HEK293 (cell line): Measurements from ENCODE around the gene LLGL2.
A peak's percentile ranks its signal among the peaks of the same experiment; 100 is the strongest.

Source experiments
- CTCF ChIA-PET: fragments of 350-600 bp; formaldehyde crosslinking; extraction: SDS; loops from one replicate; lab custom pipeline; 2021; ENCODE audit warnings: antibody characterized with exemption; lab: Yijun Ruan, JAX
- POLR2A ChIA-PET: fragments of 300-600 bp; formaldehyde crosslinking; extraction: SDS; loops from one replicate; lab custom pipeline; 2020; ENCODE audit warnings: antibody characterized with exemption, inconsistent platforms; lab: Yijun Ruan, JAX
- H3K27ac ChIP-seq: fragments of 200-500 bp; sonication (Bioruptor generic); 2 replicates; pipeline ENCODE4 v1.5.1; 2014; ENCODE audit warnings: low read depth, low read length, control low read depth, inconsistent platforms; ENCODE audit errors: extremely low read depth
- H3K36me3 ChIP-seq, 2 experiments: fragments of 200-500 bp in 1 of 2; sonication (Bioruptor generic) in 1 of 2; 1 replicate in 1 of 2; 2 replicates in 1 of 2; pipeline ENCODE4 v1.5.1; 2014 to 2017; ENCODE audit warnings: inconsistent platforms in 2 of 2, low read length in 2 of 2; ENCODE audit not compliant: control insufficient read depth in 2 of 2, insufficient read depth in 1 of 2
- H3K4me1 ChIP-seq: fragments of 200-500 bp; sonication (Bioruptor generic); 2 replicates; pipeline ENCODE4 v1.5.1; 2014; ENCODE audit warnings: mild to moderate bottlenecking, low read length, inconsistent platforms; ENCODE audit not compliant: control insufficient read depth, insufficient read depth
- H3K4me3 ChIP-seq: 2 replicates; pipeline ENCODE4 v1.5.1; 2011; ENCODE audit warnings: low read depth, mild to moderate bottlenecking, control low read depth, low read length, moderate library complexity
- H3K9me3 ChIP-seq: fragments of 200-500 bp; sonication (Bioruptor generic); 2 replicates; pipeline ENCODE4 v1.5.1; 2014; ENCODE audit warnings: low read depth, low read length, inconsistent platforms; ENCODE audit not compliant: control insufficient read depth, insufficient read depth
- GLI4 ChIP-seq: fragments of 450-650 bp; formaldehyde crosslinking; IDR thresholded peaks from 2 replicates; pipeline ENCODE4 v1.5.1; 2016; ENCODE audit warnings: missing biosample characterization, missing genetic modification characterization
- KLF9 ChIP-seq: fragments of 450-650 bp; formaldehyde crosslinking; IDR thresholded peaks from 2 replicates; pipeline ENCODE4 v1.5.1; 2016; ENCODE audit warnings: missing biosample characterization, missing genetic modification characterization, low read depth
- MYNN ChIP-seq: fragments of 450-650 bp; formaldehyde crosslinking; IDR thresholded peaks from 2 replicates; pipeline ENCODE4 v1.5.1; 2016; ENCODE audit warnings: missing biosample characterization, missing genetic modification characterization, borderline replicate concordance
- SCRT1 ChIP-seq: fragments of 450-650 bp; formaldehyde crosslinking; IDR thresholded peaks from 2 replicates; pipeline ENCODE4 v1.5.1; 2016; ENCODE audit warnings: missing biosample characterization, missing genetic modification characterization, borderline replicate concordance
- ZNF114 ChIP-seq: fragments of 450-650 bp; formaldehyde crosslinking; IDR thresholded peaks from 2 replicates; pipeline ENCODE4 v1.5.0; 2017; ENCODE audit warnings: missing biosample characterization, missing genetic modification characterization
- ZNF23 ChIP-seq: fragments of 450-650 bp; formaldehyde crosslinking; IDR thresholded peaks from 2 replicates; pipeline ENCODE4 v1.5.1; 2016; ENCODE audit warnings: missing biosample characterization, missing genetic modification characterization, borderline replicate concordance
- ZNF239 ChIP-seq: fragments of 450-650 bp; formaldehyde crosslinking; IDR thresholded peaks from 2 replicates; pipeline ENCODE4 v1.5.1; 2016; ENCODE audit warnings: missing biosample characterization, missing genetic modification characterization
- ZNF248 ChIP-seq: fragments of 450-650 bp; formaldehyde crosslinking; IDR thresholded peaks from 2 replicates; pipeline ENCODE4 v1.5.1; 2017; ENCODE audit warnings: missing biosample characterization, missing genetic modification characterization
- ZNF423 ChIP-seq: fragments of 450-650 bp; formaldehyde crosslinking; IDR thresholded peaks from 2 replicates; pipeline ENCODE4 v1.5.1; 2016; ENCODE audit warnings: missing biosample characterization, missing genetic modification characterization
- ZNF549 ChIP-seq: fragments of 450-650 bp; IDR thresholded peaks from 2 replicates; pipeline ENCODE4 v1.5.1; 2018; ENCODE audit warnings: missing biosample characterization, missing genetic modification characterization, mild to moderate bottlenecking, inconsistent platforms, moderate library complexity
- ZNF600 ChIP-seq: fragments of 450-650 bp; formaldehyde crosslinking; IDR thresholded peaks from 2 replicates; pipeline ENCODE4 v1.5.1; 2016; ENCODE audit warnings: missing biosample characterization, missing genetic modification characterization
- ZNF664 ChIP-seq: fragments of 450-650 bp; formaldehyde crosslinking; IDR thresholded peaks from 2 replicates; pipeline ENCODE4 v1.5.1; 2016; ENCODE audit warnings: missing biosample characterization, missing genetic modification characterization
- ZNF670 ChIP-seq: fragments of 450-650 bp; formaldehyde crosslinking; IDR thresholded peaks from 2 replicates; pipeline ENCODE4 v1.5.1; 2016; ENCODE audit warnings: missing biosample characterization, missing genetic modification characterization, low read depth
- ZNF707 ChIP-seq: fragments of 450-650 bp; formaldehyde crosslinking; IDR thresholded peaks from 2 replicates; pipeline ENCODE4 v1.5.1; 2016; ENCODE audit warnings: missing biosample characterization, missing genetic modification characterization
- TF ChIP-seq, protein P1 (sequence below): fragments of 450-650 bp; formaldehyde crosslinking; conservative IDR thresholded peaks from 2 replicates; pipeline ENCODE4 v1.5.1; 2016; ENCODE audit warnings: low read depth, missing biosample characterization, missing genetic modification characterization
- TF ChIP-seq, protein P2 (sequence below): fragments of 450-650 bp; formaldehyde crosslinking; IDR thresholded peaks from 2 replicates; pipeline ENCODE4; 2016; ENCODE audit warnings: missing biosample characterization, missing genetic modification characterization

LLGL2 gene

DNA sequence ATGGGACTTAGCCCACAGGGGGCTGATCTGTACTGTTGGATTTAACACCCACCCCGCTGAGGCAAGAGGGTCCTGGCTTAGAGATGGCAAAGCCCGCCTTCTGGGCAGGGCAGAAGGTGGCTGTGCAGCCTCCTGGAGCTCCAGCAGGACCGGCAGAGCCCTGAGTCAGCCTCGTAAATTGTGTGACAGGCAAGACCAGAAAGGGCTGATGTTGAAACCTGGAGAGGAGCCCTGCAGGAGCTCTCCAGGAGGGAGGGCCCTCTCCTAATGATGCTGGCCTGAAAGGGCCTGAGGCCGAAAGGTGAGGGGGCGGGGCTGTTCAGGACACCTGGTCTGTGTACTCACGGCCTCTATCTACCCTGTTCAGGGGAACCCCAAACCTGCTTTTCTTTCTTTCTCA is 39.6 kb downstream of the LLGL2 start (continued):
- TF ChIP-seq ZNF549 (tag by site-specific recombination) = no peak
- TF ChIP-seq, all 188 proteins: peak for 8

DNA sequence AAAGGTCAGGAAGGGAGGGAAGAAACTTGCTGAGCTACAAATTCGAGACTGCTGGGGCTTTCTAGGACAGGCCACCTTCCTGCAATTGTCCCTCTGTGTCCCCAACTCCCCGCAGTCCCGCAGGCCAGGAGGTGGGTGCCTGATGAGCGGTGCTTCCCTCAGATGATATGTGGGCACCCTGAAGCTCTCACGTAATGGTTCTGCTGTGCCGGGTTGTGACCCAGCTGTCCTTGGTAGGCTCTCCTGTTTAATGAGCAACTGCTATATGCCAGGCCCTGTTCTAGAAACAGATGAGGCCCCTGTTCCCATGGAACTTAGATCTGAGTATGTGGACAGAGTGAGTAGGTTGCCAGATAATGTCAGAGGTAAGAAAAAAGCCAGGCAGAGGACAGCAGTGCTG is 40.1 kb downstream of the LLGL2 start:
- no peaks in the 10 kb centered on the region for H3K4me1 ChIP-seq
- no peak overlapping the region for H3K27ac ChIP-seq
- H3K9me3 ChIP-seq = no peaks in the 10 kb centered on the region
- ChIA-PET POLR2A (interaction anchor here (1.0 to 1.5 kb wide), 3 partner anchors 25 to 214 kb away, joined by 3 read pairs; partner anchors contain the start of gene LLGL2), CTCF (interaction anchor here (0.6 to 1.6 kb wide), 4 partner anchors 18 to 67 kb away, joined by 3 to 9 read pairs (median 4); partner anchors contain the start of gene SMIM5)
- peaks cover 0 to 25% of the 10 kb centered on the region in 2 experiments; a peak in 1 of 3 replicates for H3K36me3 ChIP-seq
- no peak overlapping the region for H3K4me3 ChIP-seq
- no peak for TF ChIP-seq ZNF239 (tag by site-specific recombination)
- TF ChIP-seq ZNF664 = peak; percentile 96
- TF ChIP-seq, all 188 proteins: peak for 1

DNA sequence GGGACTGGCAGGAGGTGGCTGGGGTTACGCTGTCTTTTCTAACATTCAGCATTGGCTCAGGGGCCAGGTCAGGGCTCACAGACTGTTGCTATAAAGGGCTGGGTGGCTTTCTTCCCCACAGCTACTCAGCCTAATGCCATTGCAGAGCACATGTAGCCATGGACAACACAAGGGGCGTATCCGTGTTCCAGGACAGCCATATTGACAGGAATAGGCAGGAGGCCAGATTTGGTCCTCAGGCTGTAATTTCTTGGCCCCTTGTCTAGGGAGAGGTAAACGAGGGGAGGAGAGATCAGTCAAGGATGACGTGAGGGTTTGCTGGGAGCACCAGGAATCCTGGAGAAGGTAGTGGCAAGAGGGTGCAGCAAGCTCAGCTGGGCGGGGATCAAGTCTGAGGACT is 40.9 kb downstream of the LLGL2 start:
- Histone ChIP-seq H3K36me3 (peaks cover 0 to 25% of the 10 kb centered on the region in 2 experiments; a peak in 1 of 3 replicates), H3K4me3 (no peak overlapping the region), H3K9me3 (no peaks in the 10 kb centered on the region), H3K4me1 (no peaks in the 10 kb centered on the region), H3K27ac (no peak overlapping the region)
- CTCF ChIA-PET = interaction anchor here (1.1 kb wide), 1 partner anchor 35 kb away, joined by 3 read pairs; no protein-coding TSS in a partner anchor
- TF ChIP-seq SCRT1 (tag by site-specific recombination) = no peak
- POLR2A ChIA-PET = interaction anchor here (1.2 kb wide), 1 partner anchor 24 kb away, joined by 3 read pairs; no protein-coding TSS in a partner anchor

DNA sequence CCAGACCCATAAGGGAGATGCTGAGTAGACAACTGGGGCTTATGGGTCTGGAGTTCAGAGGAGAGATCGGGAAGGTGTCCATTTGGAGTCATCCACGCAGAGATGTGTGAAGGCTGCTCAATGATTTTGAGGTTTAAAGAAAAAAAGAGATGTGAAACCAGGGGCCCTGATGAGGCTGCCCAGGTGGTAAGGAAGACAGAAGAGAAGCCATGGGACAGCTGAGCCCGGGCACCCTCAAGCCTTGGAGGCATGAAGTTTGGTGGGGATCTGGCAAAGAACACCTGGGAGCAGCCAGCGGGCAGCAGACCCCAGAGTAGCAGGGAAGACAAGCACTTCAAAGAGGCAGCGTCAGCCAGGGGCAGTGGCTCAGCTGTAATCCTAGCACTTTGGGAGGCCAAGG is 41.3 kb downstream of the LLGL2 start:
- no peak overlapping the region for H3K27ac ChIP-seq
- ChIA-PET POLR2A (interaction anchor here (1.2 kb wide), 1 partner anchor 23 kb away, joined by 3 read pairs; no protein-coding TSS in a partner anchor), CTCF (interaction anchor here (1.1 kb wide), 1 partner anchor 35 kb away, joined by 3 read pairs; no protein-coding TSS in a partner anchor)
- H3K4me3 ChIP-seq = no peak overlapping the region
- TF ChIP-seq ZNF670 (tag by site-specific recombination) (no peak), MYNN (tag by site-specific recombination) (no peak), ZNF423 (no peak), ZNF23 (tag by site-specific recombination) (no peak), KLF9 (tag by site-specific recombination) (no peak), ZNF114 (tag by site-specific recombination) (no peak), ZNF707 (tag by site-specific recombination) (no peak), ZNF248 (tag by site-specific recombination) (no peak), ZNF600 (tag by site-specific recombination) (no peak), GLI4 (tag by site-specific recombination) (no peak)
- TF ChIP-seq, protein P1, sequence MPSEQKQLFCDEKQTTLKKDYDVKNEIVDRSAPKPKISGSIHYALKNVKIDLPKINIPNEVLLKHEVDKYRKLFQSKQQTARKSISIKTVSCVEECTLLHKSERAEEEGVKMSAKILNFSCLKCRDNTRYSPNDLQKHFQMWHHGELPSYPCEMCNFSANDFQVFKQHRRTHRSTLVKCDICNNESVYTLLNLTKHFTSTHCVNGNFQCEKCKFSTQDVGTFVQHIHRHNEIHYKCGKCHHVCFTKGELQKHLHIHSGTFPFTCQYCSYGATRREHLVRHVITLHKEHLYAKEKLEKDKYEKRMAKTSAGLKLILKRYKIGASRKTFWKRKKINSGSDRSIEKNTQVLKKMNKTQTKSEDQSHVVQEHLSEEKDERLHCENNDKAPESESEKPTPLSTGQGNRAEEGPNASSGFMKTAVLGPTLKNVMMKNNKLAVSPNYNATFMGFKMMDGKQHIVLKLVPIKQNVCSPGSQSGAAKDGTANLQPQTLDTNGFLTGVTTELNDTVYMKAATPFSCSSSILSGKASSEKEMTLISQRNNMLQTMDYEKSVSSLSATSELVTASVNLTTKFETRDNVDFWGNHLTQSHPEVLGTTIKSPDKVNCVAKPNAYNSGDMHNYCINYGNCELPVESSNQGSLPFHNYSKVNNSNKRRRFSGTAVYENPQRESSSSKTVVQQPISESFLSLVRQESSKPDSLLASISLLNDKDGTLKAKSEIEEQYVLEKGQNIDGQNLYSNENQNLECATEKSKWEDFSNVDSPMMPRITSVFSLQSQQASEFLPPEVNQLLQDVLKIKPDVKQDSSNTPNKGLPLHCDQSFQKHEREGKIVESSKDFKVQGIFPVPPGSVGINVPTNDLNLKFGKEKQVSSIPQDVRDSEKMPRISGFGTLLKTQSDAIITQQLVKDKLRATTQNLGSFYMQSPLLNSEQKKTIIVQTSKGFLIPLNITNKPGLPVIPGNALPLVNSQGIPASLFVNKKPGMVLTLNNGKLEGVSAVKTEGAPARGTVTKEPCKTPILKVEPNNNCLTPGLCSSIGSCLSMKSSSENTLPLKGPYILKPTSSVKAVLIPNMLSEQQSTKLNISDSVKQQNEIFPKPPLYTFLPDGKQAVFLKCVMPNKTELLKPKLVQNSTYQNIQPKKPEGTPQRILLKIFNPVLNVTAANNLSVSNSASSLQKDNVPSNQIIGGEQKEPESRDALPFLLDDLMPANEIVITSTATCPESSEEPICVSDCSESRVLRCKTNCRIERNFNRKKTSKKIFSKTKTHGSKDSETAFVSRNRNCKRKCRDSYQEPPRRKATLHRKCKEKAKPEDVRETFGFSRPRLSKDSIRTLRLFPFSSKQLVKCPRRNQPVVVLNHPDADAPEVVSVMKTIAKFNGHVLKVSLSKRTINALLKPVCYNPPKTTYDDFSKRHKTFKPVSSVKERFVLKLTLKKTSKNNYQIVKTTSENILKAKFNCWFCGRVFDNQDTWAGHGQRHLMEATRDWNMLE = no peak
- TF ChIP-seq, protein P2, sequence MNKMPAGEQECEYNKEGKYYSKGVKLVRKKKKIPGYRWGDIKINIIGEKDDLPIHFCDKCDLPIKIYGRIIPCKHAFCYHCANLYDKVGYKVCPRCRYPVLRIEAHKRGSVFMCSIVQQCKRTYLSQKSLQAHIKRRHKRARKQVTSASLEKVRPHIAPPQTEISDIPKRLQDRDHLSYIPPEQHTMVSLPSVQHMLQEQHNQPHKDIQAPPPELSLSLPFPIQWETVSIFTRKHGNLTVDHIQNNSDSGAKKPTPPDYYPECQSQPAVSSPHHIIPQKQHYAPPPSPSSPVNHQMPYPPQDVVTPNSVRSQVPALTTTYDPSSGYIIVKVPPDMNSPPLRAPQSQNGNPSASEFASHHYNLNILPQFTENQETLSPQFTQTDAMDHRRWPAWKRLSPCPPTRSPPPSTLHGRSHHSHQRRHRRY (tag by site-specific recombination) = no peak
- no peaks in the 10 kb centered on the region for H3K4me1 ChIP-seq
- peaks cover 0 to 25% of the 10 kb centered on the region in 2 experiments; a peak in 1 of 3 replicates for H3K36me3 ChIP-seq
- no peaks in the 10 kb centered on the region for H3K9me3 ChIP-seq
